Stimulated activated CD8-positive, alpha-beta memory T cell treated with anti-CD3 and anti-CD28 coated beads, Interleukin-15, amount 100 ng/mL, for 48 hours (primary cell): Measurements from ENCODE around the gene ABCC11.

Experiments
- DNase-seq, 2 donors: peaks; one replicate each; pipeline ENCODE4 v3.0.0-alpha.2; 2020; ENCODE audit warnings: low read depth in 2 of 2

ABCC11 gene

DNA sequence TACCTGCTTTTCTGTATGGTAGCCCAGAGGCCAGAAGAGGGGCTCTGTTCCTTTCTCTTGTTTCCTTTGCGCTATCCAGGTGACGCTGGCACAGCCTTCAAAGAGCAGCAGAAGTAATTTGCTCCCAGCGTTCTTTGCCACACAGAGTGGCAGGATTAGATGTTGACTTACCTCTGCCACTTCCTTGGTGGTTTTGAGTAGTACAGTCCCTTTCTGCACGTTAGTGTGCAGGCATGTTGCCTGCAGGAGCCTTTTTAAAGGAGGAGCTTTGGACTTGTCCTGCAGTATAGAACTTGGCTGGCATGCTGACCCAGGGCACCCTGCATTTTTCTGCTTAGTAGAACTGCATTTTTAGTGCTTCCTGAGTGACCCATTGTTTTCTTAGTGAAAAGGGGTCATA, at the start of gene ABCC11:
Gene ABCC11, minus strand, starts transcription at position 229 of the 400 bp plus-strand sequence. CDS start 15,618 bp downstream, outside the sequence.
- DNase-seq: no peak

DNA sequence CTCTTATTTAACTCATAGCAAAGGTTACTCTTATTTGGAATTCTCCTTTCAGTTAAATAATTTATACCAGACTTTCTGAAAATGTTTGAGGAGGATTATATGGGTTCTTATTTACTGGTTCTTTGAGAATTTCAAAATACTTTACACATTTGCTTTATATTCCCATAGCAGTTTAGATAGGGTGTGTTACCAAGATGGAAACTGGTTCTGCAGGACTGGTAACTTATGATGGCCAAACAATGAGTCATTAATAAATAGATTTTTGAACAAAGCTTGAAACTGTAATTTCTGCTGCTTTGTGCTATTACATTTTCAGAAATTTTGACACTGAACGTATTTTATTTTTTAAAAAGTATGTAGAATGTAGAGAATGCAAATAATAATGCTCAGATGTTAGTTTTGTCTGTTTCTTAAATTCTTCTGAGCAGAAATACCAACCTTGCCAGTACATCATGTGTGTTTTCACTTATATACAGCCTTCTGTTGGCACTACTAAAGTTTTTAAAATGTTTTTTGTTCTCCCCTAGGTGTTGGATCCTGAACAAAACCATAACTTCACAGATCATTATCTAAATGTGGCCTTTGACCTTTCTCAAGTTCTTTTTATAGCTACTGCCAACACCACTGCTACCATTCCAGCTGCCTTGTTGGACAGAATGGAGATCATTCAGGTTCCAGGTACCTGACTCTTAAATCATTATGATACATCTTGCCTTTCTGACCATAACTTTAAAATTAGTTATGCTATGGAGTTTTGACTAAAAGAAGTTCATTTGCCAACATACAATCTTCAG, 48.3 kb upstream of the ABCC11 start:
- DNase-seq: no peak

DNA sequence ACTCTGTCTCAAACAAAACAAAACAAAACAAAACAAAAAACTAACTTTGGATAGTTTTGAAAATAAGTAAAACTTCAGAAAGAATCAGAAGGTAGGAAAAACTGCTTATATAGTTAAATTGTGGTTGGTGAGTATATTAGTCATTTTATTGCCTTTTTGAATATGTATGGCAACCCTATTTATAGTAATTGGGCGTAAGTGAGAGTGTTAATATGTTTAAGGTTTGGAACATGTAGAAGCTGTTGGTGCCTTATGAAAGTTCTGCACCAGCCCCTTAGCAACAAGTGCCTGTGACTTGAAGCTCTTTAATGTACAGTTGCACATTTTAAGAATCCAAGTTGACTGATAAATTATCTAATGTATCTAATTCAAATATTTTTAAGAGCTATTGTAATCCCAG, 47.4 kb upstream of the ABCC11 start:
- no peak for DNase-seq

DNA sequence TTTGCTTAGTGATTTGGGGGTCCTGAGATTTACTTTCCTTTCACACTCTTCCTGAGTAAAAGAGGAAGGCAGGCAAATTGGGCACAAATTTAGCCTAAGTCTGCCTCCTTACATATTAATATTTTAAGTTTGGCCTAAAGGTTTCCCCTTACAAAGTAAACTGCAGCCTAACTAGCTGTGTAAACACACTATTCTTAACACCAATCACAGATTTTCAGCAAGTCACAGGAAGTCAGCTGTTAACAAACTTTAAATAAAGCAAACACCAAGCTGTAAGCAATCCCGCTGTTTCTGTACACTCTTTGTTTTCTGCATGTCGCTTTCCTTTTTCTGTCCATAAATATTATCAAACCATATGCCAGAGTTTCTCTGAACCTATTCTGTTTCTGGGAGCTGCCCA, 45.1 kb upstream of the ABCC11 start:
- no peak for DNase-seq

DNA sequence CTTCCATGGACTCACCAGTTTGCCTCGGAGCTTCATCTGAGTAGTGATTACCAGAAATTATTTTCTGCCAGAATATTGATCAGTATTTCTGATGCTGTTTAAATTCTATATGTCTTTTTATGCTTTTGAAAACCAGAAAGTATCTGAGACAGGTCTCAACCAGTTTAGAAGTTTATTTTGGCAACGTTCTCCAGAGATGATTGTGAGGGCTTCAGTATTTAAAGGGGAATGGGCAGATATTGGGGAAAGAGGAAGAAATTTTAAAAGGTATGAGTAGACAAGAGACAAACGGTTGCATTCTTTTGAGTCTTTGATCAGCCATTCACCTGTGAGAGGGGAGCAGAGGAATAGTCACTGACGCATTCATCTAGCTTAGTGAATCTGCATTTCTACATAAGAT, 44.4 kb upstream of the ABCC11 start:
- DNase-seq: no peak

DNA sequence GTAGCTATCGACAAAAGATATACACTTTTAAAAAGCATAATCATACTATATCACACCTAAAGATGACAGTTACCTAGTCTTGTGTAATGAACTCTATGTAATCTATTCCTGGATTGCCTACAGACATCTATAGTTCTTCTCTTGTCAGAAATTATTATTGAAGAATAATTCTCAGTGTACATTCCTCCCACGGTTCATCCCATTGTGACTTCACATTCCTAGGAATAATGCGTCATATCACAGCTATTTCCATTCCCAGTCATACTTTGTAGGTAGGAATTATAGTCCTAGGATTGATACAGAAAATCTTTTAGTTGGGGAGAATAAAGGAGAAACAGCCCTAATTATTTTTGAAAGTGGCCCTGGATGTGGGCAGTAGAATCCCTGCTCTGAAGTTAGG, 44.0 kb upstream of the ABCC11 start:
- DNase-seq: no peak

DNA sequence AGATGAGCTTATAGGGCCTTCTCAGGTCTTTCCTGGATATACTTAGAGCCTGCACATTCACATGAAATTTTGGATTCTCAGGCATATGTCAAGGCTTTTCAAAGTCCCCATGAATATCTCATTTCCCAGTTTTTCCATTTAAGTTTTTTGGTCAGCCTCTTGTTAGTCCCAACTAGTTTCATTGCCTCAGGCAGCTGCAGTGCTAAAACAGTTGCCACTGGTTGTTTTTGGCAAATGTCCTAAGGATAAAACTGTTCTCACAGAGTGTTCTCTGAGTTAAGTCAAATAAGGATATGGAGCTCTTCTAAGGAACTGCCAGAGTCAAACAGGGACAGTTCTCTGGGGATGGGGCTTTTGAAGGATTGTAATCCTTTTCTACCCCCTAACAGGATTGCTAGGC, 39.9 kb upstream of the ABCC11 start:
- DNase-seq: no peak

DNA sequence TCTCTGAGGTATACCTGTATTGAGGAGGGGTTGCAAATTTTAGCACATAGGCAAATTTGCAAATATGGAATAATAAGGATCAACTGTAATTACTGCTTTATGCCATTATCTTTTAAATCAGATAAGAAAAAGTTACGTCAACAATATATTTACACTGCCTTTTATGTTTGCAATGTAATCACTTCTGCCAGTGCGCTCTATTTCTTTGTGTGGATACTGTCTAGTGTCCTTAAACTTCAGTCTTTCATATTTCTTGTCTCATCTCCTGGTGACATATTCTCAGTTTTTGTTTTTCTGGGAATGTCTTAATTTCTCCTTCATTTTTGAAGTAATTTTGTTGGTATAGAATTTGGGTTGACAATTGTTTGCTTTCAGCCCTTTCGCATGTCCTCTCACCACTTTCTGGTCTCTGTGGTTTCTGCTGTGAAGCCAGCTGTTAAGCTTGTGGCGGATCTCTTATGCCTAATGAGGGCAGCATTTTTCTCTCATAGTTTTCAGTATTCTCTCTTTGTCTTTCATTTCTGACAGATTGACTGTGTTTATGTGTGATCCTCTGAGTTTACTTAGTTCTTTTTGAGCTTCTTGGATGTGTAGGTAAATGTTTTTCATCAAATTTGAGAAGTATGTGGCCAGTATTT, 37.6 kb upstream of the ABCC11 start:
- no peak for DNase-seq

DNA sequence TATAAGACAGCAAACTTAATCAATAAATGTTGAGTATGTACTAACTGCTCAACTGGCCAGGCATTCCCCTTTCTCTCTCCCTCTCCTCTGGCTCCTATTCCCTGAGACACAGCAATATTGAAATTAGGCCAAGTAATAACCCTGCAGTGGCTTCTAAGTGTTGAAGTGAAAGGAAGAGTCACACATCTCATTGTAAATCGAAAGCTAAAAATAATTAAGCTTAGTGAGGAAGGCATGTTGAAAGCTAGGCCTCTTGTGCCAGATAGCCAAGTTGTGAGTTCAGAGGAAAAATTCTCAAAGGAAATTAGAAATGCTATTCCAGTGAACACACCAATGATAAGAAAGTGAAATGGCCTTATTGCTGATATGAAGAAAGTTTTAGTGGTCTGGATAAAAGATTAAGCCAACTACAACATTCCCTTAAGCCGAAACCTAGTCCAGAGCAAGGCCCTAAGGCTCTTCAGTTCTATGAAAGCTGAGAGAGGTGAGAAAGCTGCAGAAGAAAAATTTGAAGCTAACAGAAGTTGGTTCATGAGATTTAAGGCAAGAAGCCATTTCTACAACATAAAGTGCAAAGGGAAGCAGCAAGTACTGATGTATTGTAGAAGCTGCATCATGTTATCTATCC, 35.4 kb upstream of the ABCC11 start:
- DNase-seq: no peak

DNA sequence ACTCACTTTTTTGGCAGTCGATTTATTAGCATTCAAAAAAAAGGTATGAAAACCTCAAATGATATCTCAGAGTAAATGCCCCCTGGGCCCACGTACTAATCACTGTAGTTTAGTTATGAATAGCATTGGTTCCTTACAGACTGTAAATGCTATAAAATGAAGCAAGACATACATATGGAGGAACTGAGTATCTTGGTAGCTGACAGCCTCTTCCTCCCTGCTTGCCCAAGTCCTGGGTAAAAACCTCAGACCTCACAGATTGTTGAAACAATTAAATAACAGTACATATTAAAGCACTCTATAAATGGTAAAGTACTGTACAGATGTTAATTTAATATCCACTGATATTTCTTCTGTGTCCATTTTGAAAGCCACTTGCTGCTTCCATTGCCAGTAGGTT, 33.2 kb upstream of the ABCC11 start:
- no peak for DNase-seq

DNA sequence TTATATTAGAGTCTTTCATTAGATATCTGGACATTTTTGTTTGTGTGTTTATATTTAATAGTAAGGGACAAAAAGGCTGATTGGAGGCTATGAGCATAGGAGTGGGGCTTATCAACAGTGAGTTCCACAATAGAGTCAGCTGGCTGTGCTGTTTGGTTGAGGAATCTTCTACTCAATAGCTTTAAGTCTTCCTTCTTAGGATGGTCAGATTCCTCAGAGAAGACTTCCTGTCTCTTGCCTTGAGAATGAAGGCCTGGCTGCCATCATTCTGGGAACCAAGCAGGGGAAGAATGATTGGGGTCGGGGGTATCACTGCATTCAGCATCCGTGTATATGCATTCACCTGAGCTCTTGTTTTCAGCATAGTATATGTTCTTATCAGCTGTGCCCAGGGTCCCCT, 31.9 kb upstream of the ABCC11 start:
- no peak for DNase-seq

DNA sequence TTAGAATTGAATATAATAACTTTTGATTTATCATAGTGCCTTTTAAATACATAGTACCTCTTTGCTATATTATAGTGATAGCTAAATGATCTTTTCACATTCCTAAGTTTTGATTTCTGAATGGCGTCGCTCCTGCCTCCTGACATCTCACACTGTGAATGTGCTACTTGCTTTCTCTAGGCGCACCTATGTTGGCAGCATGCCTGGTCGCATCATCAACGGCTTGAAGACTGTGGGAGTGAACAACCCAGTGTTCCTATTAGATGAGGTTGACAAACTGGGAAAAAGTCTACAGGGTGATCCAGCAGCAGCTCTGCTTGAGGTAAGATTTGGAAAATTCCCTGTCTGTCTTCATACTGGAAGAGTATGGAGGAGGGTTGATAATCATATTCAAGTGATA, 29.8 kb upstream of the ABCC11 start:
- no peak for DNase-seq

DNA sequence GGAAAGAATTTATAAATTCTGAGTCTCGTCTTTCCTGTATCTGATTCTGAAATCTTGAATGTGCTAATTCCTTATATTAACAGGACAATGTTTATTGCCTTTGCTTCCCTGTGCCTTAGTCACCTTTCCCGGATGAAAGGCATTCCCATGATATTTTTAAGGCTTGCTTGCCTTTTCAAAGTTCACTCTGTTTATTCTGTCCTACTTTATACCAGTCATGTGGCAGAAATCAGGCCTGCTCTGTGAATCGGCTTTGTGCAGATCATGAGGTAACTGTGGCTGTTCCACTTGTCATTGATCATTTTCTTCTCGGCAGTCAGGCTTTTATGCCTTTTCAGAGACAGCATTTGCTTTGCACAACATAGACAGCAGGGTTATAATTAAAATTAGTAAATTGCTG, 28.8 kb upstream of the ABCC11 start:
- DNase-seq: no peak

DNA sequence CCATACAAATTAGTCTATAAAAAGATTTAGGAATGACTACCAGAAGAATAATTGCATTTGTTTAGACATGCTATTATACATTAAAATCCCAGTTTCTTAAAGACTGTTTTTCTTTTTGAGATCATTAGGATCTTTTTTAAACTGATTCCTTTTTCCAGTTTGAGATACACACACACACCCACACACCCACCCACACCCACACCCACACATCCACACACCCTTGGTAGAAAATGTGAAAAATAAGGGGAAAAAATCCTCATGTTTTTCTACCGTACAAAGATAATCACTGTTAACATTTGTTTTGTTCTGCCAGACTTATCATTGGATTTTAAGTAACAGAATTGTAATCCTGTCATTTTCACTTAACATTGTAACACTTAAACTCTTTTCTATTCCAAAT, 27.1 kb upstream of the ABCC11 start:
- DNase-seq: no peak

DNA sequence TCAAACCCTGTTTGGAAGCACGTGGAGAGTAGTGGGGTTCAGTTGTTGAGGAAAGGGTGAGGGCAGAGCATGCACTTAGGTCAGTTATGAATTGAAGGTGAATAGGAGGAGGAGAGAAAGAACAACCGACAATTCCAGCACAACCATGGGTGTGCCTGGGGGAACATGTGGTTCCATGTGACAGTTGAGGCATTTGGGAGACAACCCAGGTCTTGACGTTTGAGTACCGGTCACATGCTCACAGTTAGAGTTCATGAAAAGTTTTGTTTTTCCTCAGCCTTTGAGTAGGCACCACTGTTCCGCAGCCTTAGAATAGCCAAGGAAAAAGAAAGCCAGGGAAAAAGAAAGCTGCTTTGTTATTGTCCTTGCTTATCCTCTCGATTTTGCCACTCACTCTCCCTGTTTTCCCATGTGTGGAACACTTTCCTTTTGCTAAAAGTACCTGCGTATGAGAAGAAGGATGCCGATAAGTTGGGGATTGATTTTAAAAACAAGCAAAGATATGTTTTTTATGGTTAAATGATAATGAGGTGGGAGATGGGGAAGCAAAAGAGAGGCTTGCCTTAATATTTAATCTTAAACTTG, 25.6 kb upstream of the ABCC11 start:
- DNase-seq: no peak

DNA sequence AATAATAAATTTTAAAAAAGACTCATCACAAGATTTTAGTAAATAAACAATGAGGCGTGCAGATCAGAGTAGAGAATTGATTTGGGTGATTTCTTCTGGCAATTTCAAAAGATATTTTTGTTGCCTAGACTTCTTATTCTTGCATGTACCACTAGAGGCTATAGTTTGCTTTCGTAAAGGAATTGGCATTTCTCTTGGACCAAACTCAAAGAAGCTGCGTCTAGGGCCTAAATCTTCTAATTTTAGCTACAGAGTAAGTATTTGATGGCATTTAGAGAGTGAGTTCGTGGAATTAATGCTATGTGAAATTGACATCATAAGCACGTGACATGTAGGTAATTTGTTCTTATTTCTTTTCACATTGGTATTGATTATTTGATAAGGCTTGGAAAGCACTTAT, 24.4 kb upstream of the ABCC11 start:
- no peak for DNase-seq

DNA sequence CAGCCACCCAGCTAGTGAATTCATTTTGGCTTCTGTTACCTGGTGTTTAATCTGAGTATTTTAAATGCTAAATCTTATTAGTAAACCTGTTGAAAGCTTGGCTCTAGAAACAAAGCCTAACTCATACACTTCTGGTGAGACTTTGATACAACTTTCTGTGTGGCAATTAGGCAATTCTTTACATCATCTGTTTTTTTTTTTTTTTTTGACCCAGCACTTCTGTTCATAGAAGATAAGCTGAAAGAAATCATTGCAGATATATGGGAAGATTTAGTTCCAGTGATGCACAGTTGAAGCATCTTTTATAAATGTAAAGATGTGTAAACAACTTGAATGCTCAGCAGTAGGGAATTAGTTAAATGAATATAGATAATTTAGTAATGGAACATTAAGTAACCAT, 21.7 kb upstream of the ABCC11 start:
- no peak for DNase-seq

DNA sequence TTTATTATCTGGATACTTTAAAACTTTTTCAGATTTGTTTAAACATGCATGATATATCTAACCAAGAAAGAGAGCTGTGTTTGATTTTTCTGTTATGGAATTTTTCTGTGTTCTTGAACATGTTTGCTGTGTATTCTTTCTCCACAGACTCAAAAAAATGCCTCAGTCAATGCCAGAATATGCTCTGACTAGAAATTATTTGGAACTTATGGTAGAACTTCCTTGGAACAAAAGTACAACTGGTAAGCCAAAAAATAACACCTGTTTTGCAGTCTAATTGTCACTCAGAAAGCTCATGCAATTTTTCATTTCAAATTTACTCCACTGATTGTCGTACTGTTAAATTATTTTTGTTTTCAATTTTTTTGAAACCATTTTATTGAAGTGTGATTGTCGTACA, 15.3 kb upstream of the ABCC11 start:
- no peak for DNase-seq

DNA sequence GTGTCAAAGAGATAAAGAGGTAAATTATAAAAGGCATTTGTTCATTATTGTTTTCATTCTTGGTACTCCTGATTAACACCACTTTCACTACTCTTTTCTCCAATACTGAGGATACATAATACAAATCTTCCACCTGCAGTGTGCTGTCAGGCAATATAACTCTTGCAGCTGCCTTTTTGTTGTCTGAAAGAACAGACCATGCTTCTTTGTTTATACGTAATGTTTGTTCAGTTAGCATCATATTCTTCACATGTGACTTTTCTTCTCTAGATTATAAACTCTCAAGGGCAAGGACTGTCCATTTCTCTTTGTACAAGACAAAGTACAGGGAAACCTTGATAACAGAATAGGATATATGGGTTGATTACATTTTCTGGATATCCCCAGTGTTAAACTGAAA, 14.2 kb upstream of the ABCC11 start:
- no peak for DNase-seq

DNA sequence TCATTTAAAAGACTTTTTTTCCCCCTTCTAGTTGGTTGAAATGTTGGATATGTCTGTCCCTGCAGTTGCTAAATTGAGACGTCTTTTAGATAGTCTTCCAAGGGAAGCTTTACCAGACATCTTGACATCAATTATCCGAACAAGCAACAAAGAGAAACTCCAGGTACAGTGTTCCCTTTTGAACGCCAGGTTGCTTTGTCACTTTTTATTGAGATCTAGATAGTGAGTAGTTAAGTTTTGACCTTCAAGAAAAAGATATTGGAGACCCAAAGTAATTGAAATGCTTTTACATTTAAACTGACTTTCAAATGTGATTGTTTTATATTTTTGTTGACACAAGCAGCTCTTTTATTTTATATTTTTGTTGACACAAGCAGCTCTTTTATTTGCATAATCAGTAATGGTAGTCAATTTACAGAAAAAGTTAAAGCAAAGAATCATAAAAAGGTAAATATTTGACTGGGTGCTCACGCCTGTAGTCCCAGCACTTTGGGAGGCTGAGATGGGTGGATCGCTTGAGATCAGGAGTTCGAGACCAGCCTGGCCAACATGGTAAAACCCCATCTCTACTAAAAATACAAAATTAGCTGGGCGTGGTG, 9.3 kb upstream of the ABCC11 start:
- no peak for DNase-seq

DNA sequence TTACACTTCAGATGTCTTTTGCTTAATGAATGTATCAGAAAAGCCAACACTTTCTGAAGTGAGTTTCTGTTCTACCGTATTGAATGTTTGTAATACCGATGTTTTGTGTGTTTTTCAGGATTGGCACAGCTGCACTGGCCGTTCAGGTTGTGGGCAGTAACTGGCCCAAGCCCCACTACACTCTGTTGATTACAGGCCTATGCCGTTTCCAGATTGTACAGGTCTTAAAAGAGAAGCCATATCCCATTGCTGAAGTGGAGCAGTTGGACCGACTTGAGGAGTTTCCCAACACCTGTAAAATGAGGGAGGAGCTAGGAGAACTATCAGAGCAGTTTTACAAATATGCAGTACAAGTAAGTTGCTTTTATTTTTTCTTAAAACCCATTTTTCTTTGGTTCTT, 4.7 kb upstream of the ABCC11 start:
- no peak for DNase-seq

DNA sequence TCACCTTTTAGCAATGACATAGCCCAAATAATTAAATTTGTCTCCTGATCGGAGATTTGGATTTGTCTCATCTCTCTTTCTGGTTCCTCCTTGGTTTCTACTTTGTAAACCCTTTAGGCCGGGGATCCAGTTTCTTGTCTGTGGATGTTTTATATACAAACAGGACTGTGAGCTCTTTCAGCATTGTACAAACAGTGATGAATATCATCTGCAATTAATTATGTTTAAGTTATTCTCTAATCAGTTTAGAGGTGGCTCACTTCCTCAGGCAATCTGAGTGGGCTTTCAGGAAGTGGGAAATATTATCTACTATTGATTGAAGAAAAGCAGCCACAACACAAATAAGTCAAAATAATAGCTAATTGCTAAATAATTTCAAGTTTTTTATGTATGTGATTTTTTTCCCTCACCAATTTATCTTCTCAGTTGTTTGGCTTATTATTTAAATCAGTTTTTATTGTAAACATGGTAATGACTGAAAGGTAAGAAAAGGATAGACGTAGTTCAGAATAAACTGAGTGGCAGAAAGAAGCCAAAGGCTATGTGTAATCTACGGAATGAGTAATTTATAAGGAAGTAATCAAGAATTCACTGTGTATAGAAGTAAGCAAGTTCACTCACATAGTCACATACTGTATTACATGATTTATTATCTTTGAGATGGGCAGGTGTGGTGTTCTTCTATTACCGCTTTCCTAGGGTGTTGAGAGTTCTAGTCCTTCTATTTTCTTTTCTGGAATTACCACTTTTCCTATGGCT, 3.4 kb upstream of the ABCC11 start:
- no peak for DNase-seq
